Liver (tissue), 9 donors: ENCODE data around the gene TECPR1. TPM values are rescaled to one million over a fixed set of nuclear protein-coding genes. Genes with fewer than 3 reads are reported as not detected.

Experiments used
- DNase-seq: peaks from one replicate; pipeline ENCODE4 v3.0.0-alpha.2; 2017; ENCODE audit warnings: low spot score
- H3K27ac ChIP-seq, 2 donors: one replicate each; pipeline ENCODE4 v1.7.0; 2013; ENCODE audit warnings: inconsistent platforms in 2 of 2, low read length in 2 of 2, control low read depth in 1 of 2, low read depth in 1 of 2, mild to moderate bottlenecking in 1 of 2
- H3K27me3 ChIP-seq, 4 donors: one replicate each; pipeline versions ENCODE4 v1.6.1 to v1.7.0; 2013; ENCODE audit warnings: low read length in 3 of 4, inconsistent platforms in 1 of 4, mild to moderate bottlenecking in 1 of 4, moderate library complexity in 1 of 4; ENCODE audit not compliant: control insufficient read depth in 4 of 4, insufficient read depth in 4 of 4
- H3K36me3 ChIP-seq, 4 donors: one replicate each; pipeline versions ENCODE4 v1.6.1 to v1.7.0; 2013; ENCODE audit warnings: low read length in 3 of 4, mild to moderate bottlenecking in 3 of 4, low read depth in 1 of 4, moderate library complexity in 1 of 4; ENCODE audit not compliant: control insufficient read depth in 4 of 4, insufficient read depth in 3 of 4
- H3K4me1 ChIP-seq, 4 donors: one replicate each; pipeline versions ENCODE4 v1.6.1 to v1.7.0; 2013; ENCODE audit warnings: low read length in 3 of 4, mild to moderate bottlenecking in 3 of 4, moderate library complexity in 1 of 4; ENCODE audit not compliant: control insufficient read depth in 4 of 4, insufficient read depth in 4 of 4
- H3K4me3 ChIP-seq, 3 donors: one replicate each; pipeline versions ENCODE4 v1.6.1 to v1.7.0; 2013; ENCODE audit warnings: low read length in 3 of 3, control low read depth in 1 of 3, low read depth in 1 of 3, mild to moderate bottlenecking in 1 of 3
- H3K9ac ChIP-seq, 2 donors: one replicate each; pipeline ENCODE4 v1.7.0; 2013; ENCODE audit warnings: low read length in 2 of 2, mild to moderate bottlenecking in 2 of 2, moderate library complexity in 2 of 2, control low read depth in 1 of 2, low read depth in 1 of 2
- H3K9me3 ChIP-seq, 4 donors: one replicate each; pipeline versions ENCODE4 v1.6.1 to v1.7.0; 2013; ENCODE audit warnings: low read length in 3 of 4; ENCODE audit not compliant: control insufficient read depth in 4 of 4
- ATF3 ChIP-seq: IDR thresholded peaks from 2 replicates; pipeline ENCODE4 v1.6.1; 2016; ENCODE audit warnings: antibody characterized with exemption
- EGR1 ChIP-seq, 2 donors: IDR thresholded peaks; 2 replicates each; pipeline ENCODE4 v1.6.1; 2016 to 2018; ENCODE audit warnings: antibody characterized with exemption in 2 of 2, low read depth in 2 of 2
- FOXA1 ChIP-seq: IDR thresholded peaks from 2 replicates; pipeline ENCODE4 v1.6.1; 2016; ENCODE audit warnings: antibody characterized with exemption
- FOXA2 ChIP-seq: IDR thresholded peaks from 2 replicates; pipeline ENCODE4 v1.6.1; 2016; ENCODE audit warnings: antibody characterized with exemption
- GABPA ChIP-seq, 2 donors: IDR thresholded peaks in 1 of 2; conservative IDR thresholded peaks in 1 of 2; 2 replicates each; pipeline ENCODE4 v1.6.1; 2016; ENCODE audit warnings: antibody characterized with exemption in 2 of 2, mild to moderate bottlenecking in 1 of 2, moderate library complexity in 1 of 2
- HNF4A ChIP-seq, 2 donors: conservative IDR thresholded peaks; 2 replicates each; pipeline ENCODE4 v1.6.1; 2016; ENCODE audit warnings: antibody characterized with exemption in 2 of 2, mild to moderate bottlenecking in 2 of 2
- HNF4G ChIP-seq: IDR thresholded peaks from 2 replicates; pipeline ENCODE4 v1.6.1; 2016; ENCODE audit warnings: antibody characterized with exemption
- JUND ChIP-seq, 2 donors: IDR thresholded peaks; 2 replicates each; pipeline ENCODE4 v1.6.1; 2016; ENCODE audit warnings: antibody characterized with exemption in 2 of 2
- MAX ChIP-seq: IDR thresholded peaks from 2 replicates; pipeline ENCODE4 v1.6.1; 2016; ENCODE audit warnings: antibody characterized with exemption
- NR2F2 ChIP-seq: IDR thresholded peaks from 2 replicates; pipeline ENCODE4 v1.6.1; 2016; ENCODE audit warnings: antibody characterized with exemption
- RAD21 ChIP-seq, 2 donors: IDR thresholded peaks; 2 replicates each; pipeline ENCODE4 v1.6.1; 2016; ENCODE audit warnings: antibody characterized with exemption in 2 of 2, mild to moderate bottlenecking in 2 of 2
- REST ChIP-seq: IDR thresholded peaks from 2 replicates; pipeline ENCODE4 v1.6.1; 2016; ENCODE audit warnings: antibody characterized with exemption, mild to moderate bottlenecking
- RXRA ChIP-seq, 2 donors: IDR thresholded peaks; 2 replicates each; pipeline ENCODE4 v1.6.1; 2017 to 2018; ENCODE audit warnings: antibody characterized with exemption in 2 of 2, mild to moderate bottlenecking in 1 of 2
- SP1 ChIP-seq: IDR thresholded peaks from 2 replicates; pipeline ENCODE4 v1.6.1; 2018; ENCODE audit warnings: antibody characterized with exemption, mild to moderate bottlenecking
- TAF1 ChIP-seq: conservative IDR thresholded peaks from 2 replicates; pipeline ENCODE4 v1.6.1; 2016; ENCODE audit warnings: antibody characterized with exemption, mild to moderate bottlenecking
- YY1 ChIP-seq: IDR thresholded peaks from 2 replicates; pipeline ENCODE4 v1.6.1; 2016; ENCODE audit warnings: antibody characterized with exemption, mild to moderate bottlenecking
- ZBTB33 ChIP-seq: IDR thresholded peaks from 2 replicates; pipeline ENCODE4 v1.6.1; 2016; ENCODE audit warnings: antibody characterized with exemption
- WGBS: extraction: QIAGEN DNeasy Blood & Tissue Kit; methylation state at CpG from one replicate; pipeline ENCODE4 v1.1.7; 2013; 5-methylcytosine and 5-hydroxymethylcytosine counted together
- polyA plus RNA-seq, 2 donors: library from polyadenylated mRNA; stranded (reverse) in 1 of 2; unstranded in 1 of 2; fragments of 200-250 nt in 1 of 2; fragments of >200 nt in 1 of 2; fragmentation: Nextera tagmentation in 1 of 2; extraction: Ambion mirVana in 1 of 2; gene quantifications; one replicate each; pipeline versions ENCODE4 v1.2.1 to v1.2.3, GENCODE V29; 2013 to 2015
- total RNA-seq, 2 donors: library from RNA; depleted of rRNA; stranded (reverse); fragments of >200 nt; gene quantifications; one replicate each; pipeline ENCODE4 v1.2.3, GENCODE V29; 2014
- TF ChIP-seq, protein P1 (sequence below): fragments of 150-350 bp; IDR thresholded peaks from 2 replicates; pipeline ENCODE4 v1.5.1; 2017; ENCODE audit warnings: improper control_type of control experiment, low read depth, low read length; ENCODE audit not compliant: missing input control
- donor health status: healthy.
- donor health status: healthy.
- donor health status: healthy.
- donor health status: healthy.
- donor health status: healthy.

TECPR1 gene
- total and polyA plus RNA-seq, 4 donors = 3.3 to 16.3 (median 7.8) TPM

DNA sequence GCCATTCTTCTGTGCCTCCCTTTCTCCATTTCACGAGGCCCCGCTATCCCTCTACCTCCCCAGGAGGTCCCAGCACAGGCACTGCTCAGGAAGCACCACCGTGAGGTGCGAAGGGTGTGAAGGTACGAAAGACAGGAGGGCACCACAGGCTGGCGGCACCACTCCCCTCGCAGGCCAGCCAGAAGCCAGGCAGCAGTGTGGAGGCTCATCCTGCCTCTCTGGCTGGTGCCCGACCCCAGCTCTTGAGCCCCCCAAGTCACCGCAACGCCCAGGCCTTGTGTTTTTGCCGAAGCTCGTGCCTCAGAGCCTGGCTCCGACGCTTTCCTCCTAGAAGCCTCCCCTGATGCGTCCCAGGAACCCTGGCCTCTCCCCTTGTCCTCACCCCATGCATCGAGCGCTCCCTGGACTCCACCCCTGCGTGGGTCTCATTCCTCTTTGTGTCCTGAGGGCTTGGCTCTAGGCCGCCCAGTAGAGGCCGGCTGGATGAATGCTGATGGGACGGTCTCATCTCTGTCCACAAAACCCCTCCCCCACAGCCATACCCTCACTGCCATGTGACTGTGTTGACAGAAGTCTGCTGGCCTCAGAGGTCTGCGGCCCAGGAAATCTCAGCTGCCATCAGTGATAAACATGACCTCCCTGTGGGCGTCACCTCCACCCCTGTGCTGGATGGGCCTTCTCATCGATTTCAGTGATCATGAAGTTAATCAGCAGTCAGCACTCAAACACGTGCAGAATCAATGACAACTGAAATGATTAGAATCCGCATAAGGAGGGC, 48.8 kb upstream of the TECPR1 start:
- H3K4me1 ChIP-seq = peaks cover 5 to 24% (median 12%) of the 10 kb centered on the region in 4 donors
- H3K9me3 ChIP-seq = no peaks in the 10 kb centered on the region
- WGBS = 57% methylated on average over 26 of the region's 26 CpGs
- no peak overlapping the region for H3K9ac ChIP-seq
- no peaks in the 10 kb centered on the region for H3K27me3 ChIP-seq
- DNase-seq = peak; percentile 73
- no peak overlapping the region for H3K4me3 ChIP-seq
- TF ChIP-seq REST (peak; percentile 70), ATF3 (peak; percentile 59), RXRA (IDR thresholded peaks at IDR 0.05) (peak; percentile 92 to 97), SP1 (peak; percentile 88), HNF4A (conservative IDR thresholded peaks at IDR 0.05) (peak; percentile 71 to 82), ZBTB33 (peak; percentile 85), JUND (IDR thresholded peaks at IDR 0.05) (peak; percentile 38 to 77), MAX (peak; percentile 89), YY1 (peak; percentile 86), FOXA2 (peak; percentile 95), RAD21 (IDR thresholded peaks at IDR 0.05) (peak; percentile 57 to 69), NR2F2 (peak; percentile 65), EGR1 (IDR thresholded peaks at IDR 0.05; ENCODE audit: low read depth in 2 of 2) (peak in 1 of 2 donors; percentile 77), HNF4G (peak; percentile 22), FOXA1 (peak; percentile 98), TAF1 (no peak), GABPA (IDR thresholded peaks at IDR 0.05 in 1 of 2, conservative IDR thresholded peaks at IDR 0.05 in 1 of 2) (peak in 1 of 2 donors; percentile 66)
- TF ChIP-seq, protein P1, sequence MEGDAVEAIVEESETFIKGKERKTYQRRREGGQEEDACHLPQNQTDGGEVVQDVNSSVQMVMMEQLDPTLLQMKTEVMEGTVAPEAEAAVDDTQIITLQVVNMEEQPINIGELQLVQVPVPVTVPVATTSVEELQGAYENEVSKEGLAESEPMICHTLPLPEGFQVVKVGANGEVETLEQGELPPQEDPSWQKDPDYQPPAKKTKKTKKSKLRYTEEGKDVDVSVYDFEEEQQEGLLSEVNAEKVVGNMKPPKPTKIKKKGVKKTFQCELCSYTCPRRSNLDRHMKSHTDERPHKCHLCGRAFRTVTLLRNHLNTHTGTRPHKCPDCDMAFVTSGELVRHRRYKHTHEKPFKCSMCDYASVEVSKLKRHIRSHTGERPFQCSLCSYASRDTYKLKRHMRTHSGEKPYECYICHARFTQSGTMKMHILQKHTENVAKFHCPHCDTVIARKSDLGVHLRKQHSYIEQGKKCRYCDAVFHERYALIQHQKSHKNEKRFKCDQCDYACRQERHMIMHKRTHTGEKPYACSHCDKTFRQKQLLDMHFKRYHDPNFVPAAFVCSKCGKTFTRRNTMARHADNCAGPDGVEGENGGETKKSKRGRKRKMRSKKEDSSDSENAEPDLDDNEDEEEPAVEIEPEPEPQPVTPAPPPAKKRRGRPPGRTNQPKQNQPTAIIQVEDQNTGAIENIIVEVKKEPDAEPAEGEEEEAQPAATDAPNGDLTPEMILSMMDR = no peak
- H3K36me3 ChIP-seq = peaks cover 0 to 6% (median 1%) of the 10 kb centered on the region in 4 donors
- peak overlapping the region; percentile 37 to 50 for H3K27ac ChIP-seq
